GM04503 (cell line): ENCODE data around the gene MBD2.
"Not testable (repeated sequence)": the region's sequence is repeated elsewhere in the genome, so short reads cannot be mapped to it uniquely, and the experiment has no call there.

Experiments used
- DNase-seq: peaks from one replicate; pipeline ENCODE4 v3.0.0-alpha.2; 2012; ENCODE audit warnings: low read depth

The MBD2 gene

GRCh38 chr18:54238173-54238936, 13.9 kb upstream of the MBD2 start:
- no peak for DNase-seq

- no peak for DNase-seq
Measured at GRCh38 chr18:54235871-54236270, 11.4 kb upstream of the MBD2 start.

GRCh38 chr18:54233747-54234146, 9.3 kb upstream of the MBD2 start:
- no peak for DNase-seq

GRCh38 chr18:54233228-54233625, 8.8 kb upstream of the MBD2 start:
- DNase-seq = no peak

DNA sequence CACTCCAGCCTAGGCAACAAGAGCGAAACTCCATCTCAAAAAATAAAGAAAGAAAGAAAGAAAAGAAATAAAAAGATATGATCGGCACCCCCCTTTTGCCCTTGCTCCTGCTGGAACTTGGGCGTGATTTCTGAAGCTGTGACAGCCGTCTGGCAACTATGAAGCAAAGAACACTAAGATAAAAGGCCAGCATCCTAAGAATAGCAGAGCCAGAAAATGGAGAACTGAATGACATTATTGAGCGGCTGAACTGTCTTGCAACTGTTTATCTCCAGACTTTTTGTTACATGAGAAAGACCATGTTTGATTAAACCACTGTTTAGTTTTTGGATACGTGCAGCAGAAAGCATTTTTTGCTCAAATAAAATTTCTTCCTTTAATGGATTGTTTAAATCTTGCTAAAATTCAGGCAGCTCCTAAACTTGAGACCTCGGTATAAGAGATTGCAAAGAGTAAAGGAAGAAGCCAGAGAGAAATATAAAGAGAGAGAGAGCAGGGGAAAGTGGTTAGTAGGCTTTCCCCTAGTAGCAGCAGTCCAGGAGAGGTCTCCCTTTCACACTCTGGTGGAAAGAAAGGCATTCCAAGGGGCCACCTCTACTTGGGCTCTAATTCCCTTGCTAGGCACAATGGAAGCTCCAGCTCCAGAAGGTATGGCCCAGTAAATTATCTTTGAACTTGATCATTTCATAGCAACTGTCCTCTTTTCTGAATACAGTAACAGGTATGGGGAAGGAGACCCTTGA, 8.2 kb upstream of the MBD2 start:
- no peak for DNase-seq

GRCh38 chr18:54229421-54230059, 5.1 kb upstream of the MBD2 start:
- DNase-seq = no peak

DNA sequence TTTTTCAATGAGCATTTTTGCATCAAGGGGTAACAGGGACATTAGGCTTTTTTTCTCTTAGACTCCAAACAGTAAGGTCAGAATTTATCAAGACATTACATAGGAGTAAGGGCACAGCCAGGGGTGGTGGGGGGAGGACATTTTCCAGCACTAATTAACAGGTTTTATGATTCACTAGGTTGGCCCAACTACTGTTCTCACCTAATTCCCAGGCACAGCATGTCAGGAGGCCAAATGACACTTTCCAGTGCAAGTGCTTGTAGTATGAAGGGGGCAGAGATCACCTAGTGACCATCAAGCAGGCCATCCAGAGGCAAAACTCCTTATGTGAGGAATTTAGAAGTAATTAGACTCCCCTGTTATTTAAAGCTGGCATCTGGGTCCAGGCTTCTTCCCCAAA, 3.9 kb upstream of the MBD2 start:
- no peak for DNase-seq

DNA sequence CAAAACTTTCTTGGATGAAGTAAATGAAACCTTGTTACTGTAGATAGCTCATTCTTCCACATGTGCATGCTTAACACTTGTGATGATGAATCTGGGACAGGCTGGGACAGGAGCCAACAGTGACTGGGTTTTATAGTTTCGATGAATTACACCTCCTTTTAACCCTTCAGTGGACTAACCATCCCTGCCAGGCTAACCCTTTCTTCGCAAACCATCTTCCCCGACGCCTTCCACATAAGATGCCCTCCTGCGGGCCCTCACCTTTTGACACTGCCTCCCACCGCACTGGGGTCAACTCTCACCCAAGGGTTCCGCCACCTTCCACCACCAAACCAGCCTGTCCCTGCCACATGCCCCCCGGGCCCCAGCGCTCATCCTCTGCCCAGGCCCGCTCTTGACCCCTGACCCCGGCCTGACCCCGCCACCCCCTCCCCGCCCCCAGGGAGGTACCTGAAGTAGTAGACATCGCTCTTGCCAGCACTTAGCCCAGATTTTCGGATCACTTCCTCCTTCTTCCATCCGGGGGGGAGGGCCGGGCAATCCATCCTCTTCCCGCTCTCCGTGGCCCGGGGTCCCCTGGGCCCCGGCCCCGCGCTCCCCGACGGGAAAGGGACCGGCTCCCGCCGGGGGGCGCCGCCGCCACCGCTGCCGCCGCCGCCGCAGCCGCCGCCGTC, 764 bp downstream of the MBD2 start:
- peak; percentile 78 for DNase-seq

- DNase-seq = no peak
Measured at GRCh38 chr18:54222922-54223567, 1.4 kb downstream of the MBD2 start.

DNA sequence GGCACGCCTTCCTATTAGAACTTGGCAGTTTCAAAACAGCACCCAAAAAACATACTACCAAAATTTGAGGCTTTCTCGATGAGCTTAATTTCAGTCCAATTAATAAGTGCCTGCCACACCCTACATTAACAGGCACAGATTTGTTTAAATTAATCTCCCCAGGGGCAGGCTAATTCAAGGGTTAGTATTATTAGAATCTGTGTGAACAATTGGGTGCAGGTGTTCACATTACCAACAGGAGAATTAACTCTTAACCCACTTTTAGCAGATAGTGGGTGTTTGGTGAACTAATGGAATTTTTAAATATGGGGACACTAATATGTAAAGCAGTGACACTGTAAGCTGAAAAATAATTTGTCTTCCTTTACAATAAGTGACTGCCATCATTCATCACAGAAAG, 4.1 kb downstream of the MBD2 start:
- no peak for DNase-seq

- not testable (repeated sequence) for DNase-seq
Measured at GRCh38 chr18:54218803-54219202, 5.7 kb downstream of the MBD2 start.

GRCh38 chr18:54218299-54218698, 6.2 kb downstream of the MBD2 start:
- DNase-seq = no peak

GRCh38 chr18:54217624-54218023, 6.8 kb downstream of the MBD2 start:
- no peak for DNase-seq

GRCh38 chr18:54215069-54215468, 9.4 kb downstream of the MBD2 start:
- peak; percentile 31 for DNase-seq

DNA sequence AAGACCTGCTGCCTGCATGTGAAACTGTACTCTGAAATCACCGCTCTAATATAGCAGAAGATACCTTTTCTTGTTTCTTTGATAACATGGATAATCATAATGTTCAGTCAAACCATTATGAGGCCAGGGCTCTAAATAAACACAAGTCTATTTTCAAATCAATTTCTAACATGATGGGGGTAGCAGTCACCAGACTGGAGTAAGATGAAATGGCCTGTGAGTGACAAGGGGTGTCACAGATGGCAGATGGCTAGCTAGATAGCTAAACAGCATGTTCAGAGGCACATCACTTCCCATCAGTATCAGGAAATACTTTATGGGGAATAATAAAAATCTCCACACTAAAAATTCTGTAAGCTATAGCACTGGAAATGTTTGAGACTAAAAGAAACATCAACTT, 14.0 kb downstream of the MBD2 start:
- DNase-seq = no peak

DNA sequence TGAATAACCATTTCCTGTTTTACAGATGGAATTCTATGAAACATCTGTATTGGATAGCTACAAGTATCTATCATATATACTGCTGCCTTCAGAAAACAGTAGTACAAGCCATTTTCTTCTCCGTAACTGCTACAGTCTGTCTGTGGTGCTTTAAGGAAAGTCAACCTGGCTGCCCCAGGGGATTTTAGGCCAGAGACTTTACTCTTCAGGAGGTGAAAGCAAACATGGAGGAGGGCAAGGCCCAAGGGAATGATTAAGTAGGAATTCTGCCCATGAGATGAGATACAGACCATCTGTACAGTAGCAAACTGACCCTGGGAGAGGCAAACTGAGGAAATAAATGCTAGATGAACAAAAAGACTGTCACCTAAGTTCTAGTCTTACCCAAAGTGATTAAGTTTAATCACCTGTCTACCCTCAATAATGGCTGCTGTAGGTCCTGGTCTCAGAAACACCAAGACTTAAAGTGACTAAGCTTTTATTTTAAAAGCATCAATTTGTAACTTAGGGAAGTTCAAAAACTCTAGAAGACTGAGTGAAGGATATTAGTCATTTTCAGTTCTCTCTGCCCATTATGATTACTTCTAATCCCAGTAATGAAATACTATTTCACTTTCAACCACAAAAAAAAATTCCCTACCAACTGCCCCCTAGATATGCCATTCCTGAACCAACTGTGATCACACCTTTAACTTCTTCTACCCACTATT, 14.8 kb downstream of the MBD2 start:
- no peak for DNase-seq

DNA sequence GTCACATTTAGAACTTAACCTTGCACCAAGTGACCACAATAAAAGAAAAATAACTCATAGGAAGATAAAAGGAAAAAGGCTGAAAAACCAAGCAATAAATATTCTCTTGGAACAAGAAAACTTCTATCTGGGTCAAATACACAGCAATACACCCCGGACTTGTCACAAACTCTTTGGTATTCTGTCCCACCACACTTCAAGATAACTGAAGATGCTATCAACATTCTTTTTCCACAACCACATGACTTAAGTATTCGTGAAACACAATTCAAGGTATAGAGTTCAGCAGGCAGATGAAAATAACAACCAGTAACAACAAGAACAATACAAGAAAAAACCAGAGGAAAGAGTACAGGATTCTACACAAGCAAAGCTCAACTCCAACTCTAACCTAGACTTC, 18.0 kb downstream of the MBD2 start:
- DNase-seq = no peak

- DNase-seq = no peak
Measured at GRCh38 chr18:54205959-54206358, 18.5 kb downstream of the MBD2 start.

GRCh38 chr18:54205448-54205847, 19.0 kb downstream of the MBD2 start:
- DNase-seq = not testable (repeated sequence)

DNA sequence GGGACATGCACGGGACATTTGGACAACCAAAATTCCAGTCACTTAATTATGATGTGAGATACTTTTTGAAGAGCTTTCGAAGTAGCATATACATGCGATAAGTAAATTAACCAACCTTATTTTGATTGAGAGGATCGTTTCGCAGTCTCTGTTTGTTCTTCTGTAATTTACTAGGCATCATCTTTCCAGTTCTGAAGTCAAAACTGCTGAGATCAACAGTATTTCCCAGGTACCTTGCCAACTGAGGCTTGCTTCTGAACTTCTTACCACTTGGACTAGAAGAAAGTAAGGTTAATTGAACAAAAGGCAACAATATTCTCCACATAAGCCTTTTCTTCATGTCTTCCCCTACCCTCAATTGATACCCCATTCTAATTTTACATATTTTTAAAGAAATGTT, 19.6 kb downstream of the MBD2 start:
- no peak for DNase-seq

GRCh38 chr18:54203914-54204313, 20.6 kb downstream of the MBD2 start:
- DNase-seq = no peak
